Measurements from ENCODE around the gene AASS. TPM values are rescaled to one million over a fixed set of nuclear protein-coding genes. Genes with fewer than 3 reads are reported as not detected.
"Not testable (repeated sequence)": the region's sequence is repeated elsewhere in the genome, so short reads cannot be mapped to it uniquely, and the experiment has no call there.

The AASS gene
- total RNA-seq (1 to 10 TPM; 2.6 to 3.0 TPM), polyA plus RNA-seq (under 1 TPM in 1 of 2 donors, not detected in 1; 0.79 TPM)

- Histone ChIP-seq H3K27me3 (ENCODE audit: insufficient read depth, low read length) (no peaks in the 10 kb centered on the region), H3K4me3 (ENCODE audit: low read length in 2 of 2) (peak within 1 kb of the TSS; percentile 51 to 69), H3K9me3 (ENCODE audit: control insufficient read depth in 1 of 2, low read length in 2 of 2) (no peaks in the 10 kb centered on the region), H3K4me1 (ENCODE audit: insufficient read depth, low read length) (peaks cover 11% of the 10 kb centered on the region), H3K27ac (ENCODE audit: low read depth, low read length) (peak within 1 kb of the TSS; percentile 34), H3K36me3 (ENCODE audit: insufficient read depth, low read length) (no peaks in the 10 kb centered on the region)
- intact Hi-C loops (cut with micrococcal nuclease), result no loop called here
- peak within 1 kb of the TSS; percentile 90 to 97 (median 95) for H3K4me3 Mint-ChIP-seq
- CTCF ChIA-PET (ENCODE audit: partially characterized antibody), result no interaction called here
- peaks cover 9 to 11% of the 10 kb centered on the region in 2 donors for H3K27me3 Mint-ChIP-seq
- peak; percentile 60 to 71 (median 70) for DNase-seq
- peaks cover 0 to 4% of the 10 kb centered on the region in 2 donors for H3K36me3 Mint-ChIP-seq
- peaks cover 0 to 11% (median 0%) of the 10 kb centered on the region in 8 donors for H3K9me3 Mint-ChIP-seq
- H3K4me1 Mint-ChIP-seq, result peaks cover 7 to 16% (median 11%) of the 10 kb centered on the region in 4 donors
- POLR2A ChIA-PET (ENCODE audit: partially characterized antibody), result no interaction called here
- H3K27ac Mint-ChIP-seq, result peak within 1 kb of the TSS; percentile 69 to 95 (median 86)
These were observed at the start of gene AASS for GRCh38 chr7:122143751-122144711. AASS (minus strand) TSS chr7:122144249; CDS start chr7:122133726, 10,523 bp downstream.

GRCh38 chr7:122188785-122189184 lies 44.7 kb upstream of the AASS start:
- H3K9me3 ChIP-seq (ENCODE audit: control insufficient read depth in 1 of 2, low read length in 2 of 2), result no peaks in the 10 kb centered on the region
- intact Hi-C loops (cut with micrococcal nuclease), result no loop called here
- no peak overlapping the region for H3K4me3 ChIP-seq (ENCODE audit: low read length in 2 of 2)
- ChIA-PET POLR2A (ENCODE audit: partially characterized antibody) (no interaction called here), CTCF (ENCODE audit: partially characterized antibody) (no interaction called here)
- no peak overlapping the region for H3K4me3 Mint-ChIP-seq
- no peaks in the 10 kb centered on the region for H3K36me3 ChIP-seq (ENCODE audit: insufficient read depth, low read length)
- H3K27ac ChIP-seq (ENCODE audit: low read depth, low read length), result no peak overlapping the region
- no peaks in the 10 kb centered on the region for H3K27me3 Mint-ChIP-seq
- H3K9me3 Mint-ChIP-seq, result peaks cover 2 to 18% (median 9%) of the 10 kb centered on the region in 8 donors
- H3K27me3 ChIP-seq (ENCODE audit: insufficient read depth, low read length), result no peaks in the 10 kb centered on the region
- H3K4me1 ChIP-seq (ENCODE audit: insufficient read depth, low read length), result no peaks in the 10 kb centered on the region
- DNase-seq, result no peak
- no peaks in the 10 kb centered on the region for H3K36me3 Mint-ChIP-seq
- no peak overlapping the region for H3K27ac Mint-ChIP-seq
- no peaks in the 10 kb centered on the region for H3K4me1 Mint-ChIP-seq

GRCh38 chr7:122183106-122183505 lies 39.1 kb upstream of the AASS start:
- H3K27ac ChIP-seq (ENCODE audit: low read depth, low read length), result no peak overlapping the region
- H3K27me3 ChIP-seq (ENCODE audit: insufficient read depth, low read length), result no peaks in the 10 kb centered on the region
- H3K4me1 Mint-ChIP-seq, result no peaks in the 10 kb centered on the region
- POLR2A ChIA-PET (ENCODE audit: partially characterized antibody), result no interaction called here
- CTCF ChIA-PET (ENCODE audit: partially characterized antibody), result no interaction called here
- H3K36me3 Mint-ChIP-seq, result no peaks in the 10 kb centered on the region
- H3K4me3 Mint-ChIP-seq, result no peak overlapping the region
- DNase-seq, result no peak
- H3K9me3 ChIP-seq (ENCODE audit: control insufficient read depth in 1 of 2, low read length in 2 of 2), result no peaks in the 10 kb centered on the region
- no peaks in the 10 kb centered on the region for H3K4me1 ChIP-seq (ENCODE audit: insufficient read depth, low read length)
- H3K27ac Mint-ChIP-seq, result no peak overlapping the region
- H3K9me3 Mint-ChIP-seq, result peaks cover 0 to 8% (median 4%) of the 10 kb centered on the region in 8 donors
- no peaks in the 10 kb centered on the region for H3K36me3 ChIP-seq (ENCODE audit: insufficient read depth, low read length)
- H3K4me3 ChIP-seq (ENCODE audit: low read length in 2 of 2), result no peak overlapping the region
- intact Hi-C loops (cut with micrococcal nuclease), result no loop called here
- peaks cover 0 to 3% of the 10 kb centered on the region in 2 donors for H3K27me3 Mint-ChIP-seq

GRCh38 chr7:122182081-122182480 lies 38.0 kb upstream of the AASS start:
- no peaks in the 10 kb centered on the region for H3K4me1 Mint-ChIP-seq
- peaks cover 0 to 3% of the 10 kb centered on the region in 2 donors for H3K27me3 Mint-ChIP-seq
- H3K27me3 ChIP-seq (ENCODE audit: insufficient read depth, low read length), result no peaks in the 10 kb centered on the region
- POLR2A ChIA-PET (ENCODE audit: partially characterized antibody), result no interaction called here
- CTCF ChIA-PET (ENCODE audit: partially characterized antibody), result no interaction called here
- no peaks in the 10 kb centered on the region for H3K36me3 Mint-ChIP-seq
- no peak overlapping the region for H3K4me3 ChIP-seq (ENCODE audit: low read length in 2 of 2)
- H3K27ac Mint-ChIP-seq, result no peak overlapping the region
- H3K4me1 ChIP-seq (ENCODE audit: insufficient read depth, low read length), result no peaks in the 10 kb centered on the region
- intact Hi-C loops (cut with micrococcal nuclease), result no loop called here
- H3K27ac ChIP-seq (ENCODE audit: low read depth, low read length), result no peak overlapping the region
- H3K4me3 Mint-ChIP-seq, result no peak overlapping the region
- peaks cover 0 to 10% (median 4%) of the 10 kb centered on the region in 8 donors for H3K9me3 Mint-ChIP-seq
- H3K36me3 ChIP-seq (ENCODE audit: insufficient read depth, low read length), result no peaks in the 10 kb centered on the region
- H3K9me3 ChIP-seq (ENCODE audit: control insufficient read depth in 1 of 2, low read length in 2 of 2), result no peaks in the 10 kb centered on the region
- no peak for DNase-seq

GRCh38 chr7:122172144-122172543 lies 28.1 kb upstream of the AASS start:
- CTCF ChIA-PET (ENCODE audit: partially characterized antibody); H3K9me3 Mint-ChIP-seq; H3K36me3 Mint-ChIP-seq: not testable (repeated sequence)

GRCh38 chr7:122166740-122167139 lies 22.7 kb upstream of the AASS start:
- H3K36me3 Mint-ChIP-seq, result no peaks in the 10 kb centered on the region
- POLR2A ChIA-PET (ENCODE audit: partially characterized antibody), result no interaction called here
- H3K4me3 Mint-ChIP-seq, result no peak overlapping the region

More at GRCh38 chr7:122172144-122172543, 28.1 kb upstream of the AASS start:
- H3K4me1 ChIP-seq (ENCODE audit: insufficient read depth, low read length); H3K4me3 Mint-ChIP-seq; H3K27me3 Mint-ChIP-seq; H3K27ac Mint-ChIP-seq; H3K9me3 ChIP-seq (ENCODE audit: control insufficient read depth in 1 of 2, low read length in 2 of 2); DNase-seq; POLR2A ChIA-PET (ENCODE audit: partially characterized antibody); H3K36me3 ChIP-seq (ENCODE audit: insufficient read depth, low read length); intact Hi-C loops (cut with micrococcal nuclease); H3K4me3 ChIP-seq (ENCODE audit: low read length in 2 of 2); H3K27me3 ChIP-seq (ENCODE audit: insufficient read depth, low read length); H3K4me1 Mint-ChIP-seq; H3K27ac ChIP-seq (ENCODE audit: low read depth, low read length): not testable (repeated sequence)

GRCh38 chr7:122166275-122166674 lies 22.2 kb upstream of the AASS start:
- DNase-seq, result no peak
- no peak overlapping the region for H3K27ac Mint-ChIP-seq

More at GRCh38 chr7:122166740-122167139, 22.7 kb upstream of the AASS start:
- H3K36me3 ChIP-seq (ENCODE audit: insufficient read depth, low read length), result no peaks in the 10 kb centered on the region
- no peak overlapping the region for H3K27ac Mint-ChIP-seq
- no peak overlapping the region for H3K27ac ChIP-seq (ENCODE audit: low read depth, low read length)
- no peaks in the 10 kb centered on the region for H3K4me1 ChIP-seq (ENCODE audit: insufficient read depth, low read length)
- DNase-seq, result no peak
- CTCF ChIA-PET (ENCODE audit: partially characterized antibody), result no interaction called here
- intact Hi-C loops (cut with micrococcal nuclease), result no loop called here
- H3K4me1 Mint-ChIP-seq, result no peaks in the 10 kb centered on the region
- H3K27me3 ChIP-seq (ENCODE audit: insufficient read depth, low read length), result no peaks in the 10 kb centered on the region
- H3K27me3 Mint-ChIP-seq, result no peaks in the 10 kb centered on the region
- no peak overlapping the region for H3K4me3 ChIP-seq (ENCODE audit: low read length in 2 of 2)
- H3K9me3 Mint-ChIP-seq, result peaks cover 0 to 3% (median 0%) of the 10 kb centered on the region in 8 donors
- H3K9me3 ChIP-seq (ENCODE audit: control insufficient read depth in 1 of 2, low read length in 2 of 2), result no peaks in the 10 kb centered on the region

More at GRCh38 chr7:122166275-122166674, 22.2 kb upstream of the AASS start:
- intact Hi-C loops (cut with micrococcal nuclease), result no loop called here
- Mint-ChIP-seq H3K27me3 (no peaks in the 10 kb centered on the region), H3K9me3 (peaks cover 0 to 2% (median 0%) of the 10 kb centered on the region in 8 donors), H3K36me3 (no peaks in the 10 kb centered on the region), H3K4me3 (no peak overlapping the region), H3K4me1 (no peaks in the 10 kb centered on the region)
- Histone ChIP-seq H3K9me3 (ENCODE audit: control insufficient read depth in 1 of 2, low read length in 2 of 2) (no peaks in the 10 kb centered on the region), H3K27ac (ENCODE audit: low read depth, low read length) (no peak overlapping the region), H3K27me3 (ENCODE audit: insufficient read depth, low read length) (no peaks in the 10 kb centered on the region), H3K36me3 (ENCODE audit: insufficient read depth, low read length) (no peaks in the 10 kb centered on the region), H3K4me1 (ENCODE audit: insufficient read depth, low read length) (no peaks in the 10 kb centered on the region), H3K4me3 (ENCODE audit: low read length in 2 of 2) (no peak overlapping the region)
- ChIA-PET CTCF (ENCODE audit: partially characterized antibody) (no interaction called here), POLR2A (ENCODE audit: partially characterized antibody) (no interaction called here)
